Measurements from ENCODE around the gene POU3F1. TPM values are rescaled to one million over a fixed set of nuclear protein-coding genes. Genes with fewer than 3 reads are reported as not detected.

Gene POU3F1
- total RNA-seq, 1 donor from 2014 or later, result 0.45 TPM

DNA sequence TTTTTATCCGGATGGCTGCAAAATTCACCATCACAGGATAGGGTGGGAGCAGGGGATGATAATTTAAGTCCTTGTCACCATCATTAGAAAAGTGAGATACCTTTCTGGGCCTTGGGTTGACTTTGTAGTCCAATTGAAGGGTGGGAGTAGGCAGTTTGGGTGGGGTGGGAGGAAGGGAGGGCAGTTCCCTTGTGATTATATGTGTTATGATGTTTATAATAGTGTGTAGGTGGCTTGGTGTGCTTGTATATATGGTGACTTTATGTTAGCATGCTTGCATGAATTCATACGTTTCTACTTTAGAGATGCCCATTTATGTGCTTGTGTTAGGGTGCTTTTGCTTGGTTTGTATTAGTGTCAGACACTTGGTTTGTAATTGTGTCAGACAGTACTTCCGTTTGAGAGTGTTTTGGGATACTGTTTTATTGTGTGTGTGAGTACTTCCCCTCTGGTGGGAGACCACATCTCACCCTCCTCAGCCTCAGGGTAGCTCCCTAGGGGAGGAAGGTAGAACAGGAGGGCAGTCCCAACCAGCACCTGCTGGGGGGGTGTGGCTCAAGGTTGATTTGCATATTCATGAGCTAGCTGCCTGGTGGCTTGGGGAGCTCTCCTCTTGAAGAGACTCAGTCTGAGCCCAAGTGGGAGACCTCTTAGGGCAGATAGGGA lies 6.3 kb upstream of the POU3F1 start:
- H3K4me1 Mint-ChIP-seq, result peaks cover 3% of the 10 kb centered on the region
- no peak overlapping the region for H3K4me3 Mint-ChIP-seq
- TF ChIP-seq, protein P1, sequence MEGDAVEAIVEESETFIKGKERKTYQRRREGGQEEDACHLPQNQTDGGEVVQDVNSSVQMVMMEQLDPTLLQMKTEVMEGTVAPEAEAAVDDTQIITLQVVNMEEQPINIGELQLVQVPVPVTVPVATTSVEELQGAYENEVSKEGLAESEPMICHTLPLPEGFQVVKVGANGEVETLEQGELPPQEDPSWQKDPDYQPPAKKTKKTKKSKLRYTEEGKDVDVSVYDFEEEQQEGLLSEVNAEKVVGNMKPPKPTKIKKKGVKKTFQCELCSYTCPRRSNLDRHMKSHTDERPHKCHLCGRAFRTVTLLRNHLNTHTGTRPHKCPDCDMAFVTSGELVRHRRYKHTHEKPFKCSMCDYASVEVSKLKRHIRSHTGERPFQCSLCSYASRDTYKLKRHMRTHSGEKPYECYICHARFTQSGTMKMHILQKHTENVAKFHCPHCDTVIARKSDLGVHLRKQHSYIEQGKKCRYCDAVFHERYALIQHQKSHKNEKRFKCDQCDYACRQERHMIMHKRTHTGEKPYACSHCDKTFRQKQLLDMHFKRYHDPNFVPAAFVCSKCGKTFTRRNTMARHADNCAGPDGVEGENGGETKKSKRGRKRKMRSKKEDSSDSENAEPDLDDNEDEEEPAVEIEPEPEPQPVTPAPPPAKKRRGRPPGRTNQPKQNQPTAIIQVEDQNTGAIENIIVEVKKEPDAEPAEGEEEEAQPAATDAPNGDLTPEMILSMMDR (IDR thresholded peaks at IDR 0.05; ENCODE audit: unreplicated experiment), result no peak
- DNase-seq (ENCODE audit: low spot score in 2 of 2, unreplicated experiment in 2 of 2), result no peak
- H3K36me3 Mint-ChIP-seq, result no peaks in the 10 kb centered on the region
- H3K27ac Mint-ChIP-seq, result no peak overlapping the region
- H3K9me3 Mint-ChIP-seq, result no peaks in the 10 kb centered on the region
- H3K27me3 Mint-ChIP-seq (ENCODE audit: low read depth), result peaks cover 94% of the 10 kb centered on the region

DNA sequence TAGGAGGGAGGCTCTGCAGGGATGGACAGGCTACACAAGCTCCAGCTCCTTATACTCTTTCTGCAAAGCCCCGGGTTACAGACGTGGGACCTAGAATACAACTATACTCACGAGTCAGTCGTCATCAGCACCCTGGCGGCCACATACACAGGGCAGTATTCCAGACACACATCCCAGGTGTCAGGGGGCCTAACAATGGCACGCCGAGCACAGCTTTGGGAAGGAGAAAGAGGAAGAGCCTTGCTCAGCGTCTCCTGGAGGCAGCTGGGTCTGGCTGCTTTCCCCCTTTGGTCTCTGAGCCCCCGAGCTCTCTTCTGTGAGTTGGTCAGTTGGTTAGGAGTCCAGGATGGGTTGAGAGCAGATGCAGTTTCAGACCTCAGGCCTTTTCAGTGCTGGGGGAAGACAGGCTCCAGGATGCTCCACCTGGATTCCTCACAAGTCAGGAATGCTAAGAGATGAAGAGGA lies 4.5 kb upstream of the POU3F1 start:
- H3K4me3 Mint-ChIP-seq, result no peak overlapping the region
- TF ChIP-seq, protein P1 (IDR thresholded peaks at IDR 0.05; ENCODE audit: unreplicated experiment), result no peak
- no peaks in the 10 kb centered on the region for H3K36me3 Mint-ChIP-seq
- H3K4me1 Mint-ChIP-seq, result peaks cover 5% of the 10 kb centered on the region
- H3K9me3 Mint-ChIP-seq, result no peaks in the 10 kb centered on the region
- no peak overlapping the region for H3K27ac Mint-ChIP-seq
- peaks cover 84% of the 10 kb centered on the region for H3K27me3 Mint-ChIP-seq (ENCODE audit: low read depth)
- DNase-seq (ENCODE audit: low spot score in 2 of 2, unreplicated experiment in 2 of 2), result no peak

DNA sequence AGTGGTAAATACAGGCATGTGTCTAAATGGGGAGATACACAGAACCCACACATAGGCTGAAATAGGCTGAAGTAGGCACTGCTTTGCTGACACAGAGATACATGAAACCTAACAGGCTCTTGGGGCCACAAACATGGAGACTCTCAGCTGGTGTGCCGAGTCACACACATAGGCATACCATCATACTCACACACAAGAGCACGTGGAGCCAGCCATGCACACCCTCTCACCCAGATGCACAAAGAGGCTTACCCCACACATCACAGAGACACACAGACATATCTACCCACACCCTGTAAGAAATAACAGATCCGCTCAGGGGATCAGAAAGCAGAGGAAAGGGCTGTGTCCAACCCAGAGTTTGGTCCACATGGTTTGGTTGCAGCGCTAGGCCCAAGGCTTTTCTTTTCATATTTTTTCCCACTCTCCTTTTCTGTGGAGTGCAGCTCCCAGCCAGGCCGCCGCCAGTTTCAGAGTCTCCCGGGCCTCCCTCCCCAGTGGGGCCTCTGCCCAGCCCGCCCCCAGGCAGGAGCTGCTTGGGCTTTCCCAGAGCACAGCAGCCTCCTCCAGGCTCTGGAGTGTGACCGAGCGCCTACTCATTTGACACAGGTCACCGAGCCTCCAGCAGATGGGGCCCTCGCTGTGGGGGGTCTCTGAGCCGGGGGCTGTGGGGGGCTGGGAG lies 3.9 kb upstream of the POU3F1 start:
- H3K4me1 Mint-ChIP-seq, result peaks cover 5% of the 10 kb centered on the region
- TF ChIP-seq, protein P1 (IDR thresholded peaks at IDR 0.05; ENCODE audit: unreplicated experiment), result no peak
- no peaks in the 10 kb centered on the region for H3K36me3 Mint-ChIP-seq
- H3K9me3 Mint-ChIP-seq, result no peaks in the 10 kb centered on the region
- H3K27me3 Mint-ChIP-seq (ENCODE audit: low read depth), result peaks cover 81% of the 10 kb centered on the region
- no peak for DNase-seq (ENCODE audit: low spot score in 2 of 2, unreplicated experiment in 2 of 2)
- no peak overlapping the region for H3K4me3 Mint-ChIP-seq
- no peak overlapping the region for H3K27ac Mint-ChIP-seq

DNA sequence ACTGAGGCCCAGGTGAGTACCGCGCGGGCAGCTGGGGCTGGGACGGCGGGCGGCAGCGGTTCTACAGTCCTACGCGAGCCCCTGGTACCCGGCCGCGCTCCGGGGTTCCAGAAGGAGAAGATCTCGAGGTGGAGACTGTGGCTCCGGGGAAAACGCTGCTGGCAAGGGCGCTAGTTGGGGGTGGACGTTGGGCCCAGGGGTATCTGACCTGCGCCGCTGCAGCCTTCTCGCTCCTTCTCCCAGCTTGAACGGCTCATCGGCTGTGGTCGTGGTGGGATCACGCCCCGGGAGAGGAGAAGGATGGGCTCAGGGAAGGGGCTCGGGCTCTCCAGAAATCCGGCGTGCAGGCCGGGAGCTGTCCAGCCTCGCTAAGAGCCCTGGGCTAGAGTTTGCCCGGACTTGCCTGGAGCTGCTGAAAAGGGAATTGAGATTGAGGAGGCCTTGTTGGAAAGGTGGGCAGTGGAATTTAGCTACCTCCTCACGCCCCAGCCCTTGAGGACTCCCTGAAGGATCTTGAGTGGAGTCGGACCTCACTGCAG lies 1.1 kb upstream of the POU3F1 start:
- peaks cover 80% of the 10 kb centered on the region for H3K27me3 Mint-ChIP-seq (ENCODE audit: low read depth)
- no peaks in the 10 kb centered on the region for H3K9me3 Mint-ChIP-seq
- no peak for DNase-seq (ENCODE audit: low spot score in 2 of 2, unreplicated experiment in 2 of 2)
- H3K4me3 Mint-ChIP-seq, result peak overlapping the region; percentile 65
- no peak overlapping the region for H3K27ac Mint-ChIP-seq
- peaks cover 9% of the 10 kb centered on the region for H3K4me1 Mint-ChIP-seq
- TF ChIP-seq, protein P1 (IDR thresholded peaks at IDR 0.05; ENCODE audit: unreplicated experiment), result no peak
- no peaks in the 10 kb centered on the region for H3K36me3 Mint-ChIP-seq

DNA sequence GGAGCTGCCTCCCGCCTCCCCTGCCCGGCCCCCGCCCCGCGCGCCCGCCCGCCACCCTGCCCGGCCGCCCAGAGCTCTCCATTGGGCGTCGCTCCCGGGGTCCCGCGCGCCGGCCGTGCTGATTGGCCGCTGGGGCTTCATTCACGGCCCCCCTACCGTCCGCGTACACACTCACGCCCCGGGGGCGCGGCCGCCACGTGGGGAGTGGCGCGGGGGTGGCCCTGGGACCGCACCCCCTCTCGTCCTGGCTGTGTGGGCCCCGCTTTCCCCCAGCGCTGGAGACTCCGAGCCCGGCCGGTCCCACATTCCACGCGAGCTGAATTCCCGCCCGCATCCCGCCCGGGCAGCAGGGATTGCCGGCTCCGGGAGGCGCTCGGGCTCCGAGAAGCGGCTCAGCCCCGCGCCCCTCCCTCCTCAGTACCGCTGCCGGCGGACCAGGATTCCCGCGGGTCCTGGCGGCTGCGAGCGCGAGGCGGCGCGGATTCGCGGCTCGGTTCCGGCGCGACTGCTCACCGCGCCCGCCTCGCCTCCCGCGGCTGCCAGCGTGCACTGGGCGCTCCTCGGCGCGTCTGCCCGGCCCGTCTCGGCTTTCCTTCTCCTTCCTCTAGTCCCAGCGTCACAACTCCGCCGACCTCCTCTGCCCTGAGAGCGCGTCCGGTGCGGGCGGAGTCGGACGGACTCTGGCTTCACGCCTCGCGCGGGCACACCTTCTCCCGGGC lies 450 bp upstream of the POU3F1 start:
- peak; percentile 66 to 72 for DNase-seq (ENCODE audit: low spot score in 2 of 2, unreplicated experiment in 2 of 2)
- H3K4me1 Mint-ChIP-seq, result peaks cover 9% of the 10 kb centered on the region
- peak overlapping the region; percentile 65 for H3K4me3 Mint-ChIP-seq
- no peaks in the 10 kb centered on the region for H3K9me3 Mint-ChIP-seq
- no peak overlapping the region for H3K27ac Mint-ChIP-seq
- H3K36me3 Mint-ChIP-seq, result no peaks in the 10 kb centered on the region
- peaks cover 80% of the 10 kb centered on the region for H3K27me3 Mint-ChIP-seq (ENCODE audit: low read depth)
- TF ChIP-seq, protein P1 (IDR thresholded peaks at IDR 0.05; ENCODE audit: unreplicated experiment), result no peak

All from mesothelial cell of epicardium (in vitro differentiated cells).